ENCODE results near the gene GINS2. TPM values are rescaled to one million over a fixed set of nuclear protein-coding genes. Genes with fewer than 3 reads are reported as not detected.

The GINS2 gene
- total and polyA plus RNA-seq, 2 experiments from 2014 or later = 40.5 to 44.4 TPM

- no peak for TF ChIP-seq STAT1 (IDR thresholded peaks at IDR 0.05; ENCODE audit: unreplicated experiment)
- TF ChIP-seq ZNF331 (CRISPR knock-in tag; IDR thresholded peaks at IDR 0.05; ENCODE audit: low read depth) = no peak
- no peak for TF ChIP-seq EZH2phosphoT487 (IDR thresholded peaks at IDR 0.05; ENCODE audit: unreplicated experiment)
These were observed 61.7 kb downstream of the GINS2 start (continued) for GRCh38 chr16:85627089-85627488.

Small RNAs within 50 kb of the gene (small RNA-seq; reads per million reads assigned to genes)
- gene RN7SL381P (ENCODE audit: low replicate concordance) = 0.07 reads per million

Other genes with a start within 250 kb of the GINS2 start
- 118 and 135 TPM in 2 replicates for gene GSE1, start 75.6 kb downstream of the GINS2 start, total RNA-seq (2014; rRNA removed; shearing (Covaris generic))
- gene GSE1, start 75.6 kb downstream of the GINS2 start, polyA plus RNA-seq (2016; fragmentation: Nextera tagmentation; extraction: Ambion mirVana) = 32.4 and 34.0 TPM in 2 replicates
- gene C16orf74, start 62.1 kb upstream of the GINS2 start, total RNA-seq (2014; rRNA removed; shearing (Covaris generic)) = 11.3 and 12.1 TPM in 2 replicates
- gene C16orf74, start 62.1 kb upstream of the GINS2 start, polyA plus RNA-seq (2016; fragmentation: Nextera tagmentation; extraction: Ambion mirVana) = 19.0 and 19.1 TPM in 2 replicates
- gene EMC8, start 110.6 kb upstream of the GINS2 start, total RNA-seq (2014; rRNA removed; shearing (Covaris generic)) = 61.0 and 69.4 TPM in 2 replicates
- 47.5 and 51.1 TPM in 2 replicates for gene EMC8, start 110.6 kb upstream of the GINS2 start, polyA plus RNA-seq (2016; fragmentation: Nextera tagmentation; extraction: Ambion mirVana)
- gene COX4I1, start 110.7 kb upstream of the GINS2 start, total RNA-seq (2014; rRNA removed; shearing (Covaris generic)) = 329 and 388 TPM in 2 replicates
- 1,008 and 1,053 TPM in 2 replicates for gene COX4I1, start 110.7 kb upstream of the GINS2 start, polyA plus RNA-seq (2016; fragmentation: Nextera tagmentation; extraction: Ambion mirVana)
- gene IRF8, start 210.2 kb upstream of the GINS2 start, total RNA-seq (2014; rRNA removed; shearing (Covaris generic)) = 1.4 and 2.8 TPM in 2 replicates
- 0.47 and 1.3 TPM in 2 replicates for gene IRF8, start 210.2 kb upstream of the GINS2 start, polyA plus RNA-seq (2016; fragmentation: Nextera tagmentation; extraction: Ambion mirVana)